Measurements from ENCODE around the gene VAMP7.
"Not testable (repeated sequence)": the region's sequence is repeated elsewhere in the genome, so short reads cannot be mapped to it uniquely, and the experiment has no call there.

VAMP7 gene

DNA sequence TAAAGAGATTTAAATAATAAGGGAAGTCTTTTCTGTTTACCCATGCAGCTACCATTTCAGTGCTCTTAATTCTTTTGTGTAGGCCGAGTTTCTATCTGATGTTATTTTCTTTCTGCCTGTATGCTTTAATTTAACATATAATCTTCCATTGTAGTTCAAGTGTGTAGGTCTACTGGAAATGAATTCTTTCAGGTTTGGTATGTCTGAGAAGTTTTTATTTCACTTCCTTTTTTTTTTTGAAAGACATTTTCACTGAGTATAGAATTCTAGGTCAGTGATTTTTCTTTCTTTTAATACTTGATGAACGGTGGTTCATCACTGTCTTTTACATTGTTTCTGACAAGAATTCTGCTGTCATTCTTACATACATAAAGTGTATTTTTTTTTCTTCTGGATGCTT is 42.1 kb downstream of the VAMP7 start:
- no peak for DNase-seq

DNA sequence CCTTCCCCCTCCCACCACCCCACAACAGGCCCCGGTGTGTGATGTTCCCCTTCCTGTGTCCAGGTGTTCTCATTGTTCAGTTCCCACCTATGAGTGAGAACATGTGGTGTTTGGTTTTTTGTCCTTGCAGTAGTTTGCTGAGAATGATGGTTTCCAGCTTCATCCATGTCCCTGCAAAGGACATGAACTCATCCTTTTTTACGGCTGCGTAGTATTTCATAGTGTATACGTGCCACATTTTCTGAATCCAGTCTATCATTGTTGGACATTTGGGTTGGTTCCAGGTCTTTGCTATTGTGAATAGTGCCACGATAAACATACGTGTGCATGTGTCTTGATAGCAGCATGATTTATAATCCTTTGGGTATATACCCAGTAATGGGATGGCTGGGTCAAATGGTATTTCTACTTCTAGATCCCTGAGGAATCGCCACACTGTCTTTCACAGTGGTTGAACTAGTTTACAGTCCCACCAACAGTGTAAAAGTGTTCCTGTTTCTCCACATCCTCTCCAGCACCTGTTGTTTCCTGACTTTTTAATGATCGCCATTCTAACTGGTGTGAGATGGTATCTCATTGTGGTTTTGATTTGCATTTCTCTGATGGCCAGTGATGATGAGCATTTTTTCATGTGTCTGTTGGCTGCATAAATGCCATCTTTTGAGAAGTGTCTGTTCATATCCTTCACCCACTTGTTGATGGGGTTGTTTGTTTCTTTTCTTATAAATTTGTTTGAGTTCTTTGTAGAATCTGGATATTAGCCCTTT is 49.9 kb downstream of the VAMP7 start:
- not testable (repeated sequence) for DNase-seq

DNA sequence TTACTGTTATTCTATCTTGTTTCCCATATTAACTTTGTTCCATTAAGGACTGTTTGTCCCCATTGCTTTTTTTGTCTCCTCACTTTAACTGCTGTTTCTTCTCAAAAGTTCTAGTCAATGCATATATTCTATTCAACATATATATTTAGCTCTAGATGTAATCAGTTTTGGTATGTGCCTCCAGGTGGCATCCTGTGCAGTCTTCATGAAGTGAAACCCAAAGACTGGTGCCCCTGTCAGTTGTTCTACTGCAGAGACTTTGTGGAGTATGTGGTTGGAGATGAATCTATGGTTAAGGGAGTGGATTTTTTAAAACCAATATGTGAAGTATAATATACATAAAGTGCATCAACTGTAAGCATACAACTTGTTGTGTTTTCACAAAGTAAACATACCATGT is 57.0 kb downstream of the VAMP7 start:
- no peak for DNase-seq

DNA sequence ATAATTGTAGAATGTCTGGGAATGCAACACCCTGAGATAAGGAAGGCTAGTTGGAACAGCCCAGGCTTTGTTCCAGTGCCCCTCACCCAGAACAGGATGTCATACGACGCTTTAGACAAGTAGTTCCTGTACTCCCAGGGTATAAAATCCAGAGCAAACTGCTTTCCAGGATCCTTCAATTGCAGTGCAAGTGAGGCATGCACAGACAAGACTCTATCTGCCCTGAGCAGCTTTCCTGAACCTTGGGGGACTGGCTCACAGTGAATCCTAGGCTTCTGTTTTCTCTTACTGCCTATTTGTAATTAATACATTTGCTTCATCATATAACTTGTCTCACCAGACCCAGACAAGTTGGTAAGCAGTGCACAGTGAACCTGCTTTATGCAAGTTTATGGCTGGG is 68.0 kb downstream of the VAMP7 start:
- DNase-seq, result no peak

DNA sequence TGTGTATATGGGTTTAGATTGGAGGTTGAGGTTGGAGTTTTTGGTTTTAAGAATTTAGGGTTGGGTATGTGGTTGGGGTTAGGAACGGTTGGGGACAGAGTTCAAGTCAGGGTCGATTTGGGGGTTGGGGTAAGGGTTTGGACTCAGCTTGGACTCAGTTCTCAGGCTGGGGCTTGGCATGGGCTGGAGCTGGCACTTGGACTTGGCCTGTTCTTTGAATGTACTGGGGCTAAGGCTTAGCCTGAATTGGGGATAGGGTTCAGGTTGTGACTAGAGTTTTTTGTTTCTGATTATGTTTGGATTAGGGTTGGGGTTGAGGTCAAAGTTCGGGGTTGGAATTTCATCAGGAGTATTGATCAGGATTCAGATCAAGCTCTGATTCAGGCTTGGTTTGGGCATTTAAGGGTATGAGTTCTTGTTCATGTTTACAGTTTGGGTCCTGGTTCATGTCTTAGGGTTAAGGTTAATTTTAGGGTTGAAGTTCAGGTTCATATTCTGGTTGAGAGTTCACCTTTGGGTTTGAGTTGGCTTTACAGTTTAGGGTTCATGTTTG is 70.2 kb downstream of the VAMP7 start:
- DNase-seq, result no peak

DNA sequence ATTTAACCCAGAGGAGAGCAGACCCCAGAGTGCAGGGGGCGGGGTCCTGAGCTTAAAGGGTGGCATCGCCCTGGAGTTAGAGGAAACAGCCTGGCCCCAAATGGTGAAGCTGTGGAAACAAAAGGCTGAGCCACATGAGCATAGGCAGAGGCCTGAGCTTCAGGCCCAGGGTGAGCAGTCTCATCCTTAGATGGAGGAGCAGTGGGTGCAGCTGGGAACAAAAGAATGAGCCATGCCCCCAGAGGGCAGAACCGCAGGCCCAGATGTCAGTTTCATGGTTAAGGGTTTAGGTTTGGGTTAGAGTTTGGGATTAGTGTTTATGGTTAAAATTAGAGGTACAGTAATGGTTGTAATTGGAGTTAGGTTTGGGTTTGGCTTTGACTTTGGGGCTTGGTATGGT is 71.9 kb downstream of the VAMP7 start:
- DNase-seq, result no peak

DNA sequence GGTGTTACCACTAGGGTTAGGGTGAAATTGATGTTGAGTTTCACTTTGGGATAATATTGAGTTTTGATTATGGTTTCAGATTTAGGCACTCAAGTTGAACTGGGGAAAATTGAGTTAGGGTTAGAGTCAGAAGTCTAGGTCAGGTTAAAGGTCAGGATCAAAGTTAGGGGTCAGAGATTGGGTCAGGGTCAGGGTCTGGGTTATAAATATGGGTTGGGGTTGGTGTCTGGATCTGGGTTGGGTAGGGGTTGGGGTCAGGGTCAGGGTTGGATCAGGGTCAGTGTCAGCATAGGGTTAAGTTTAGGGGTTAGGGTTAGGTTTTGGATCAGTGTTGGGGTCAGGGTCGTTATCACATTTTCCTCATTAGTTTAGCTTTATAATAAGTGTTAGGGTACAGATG is 73.6 kb downstream of the VAMP7 start:
- DNase-seq, result no peak

DNA sequence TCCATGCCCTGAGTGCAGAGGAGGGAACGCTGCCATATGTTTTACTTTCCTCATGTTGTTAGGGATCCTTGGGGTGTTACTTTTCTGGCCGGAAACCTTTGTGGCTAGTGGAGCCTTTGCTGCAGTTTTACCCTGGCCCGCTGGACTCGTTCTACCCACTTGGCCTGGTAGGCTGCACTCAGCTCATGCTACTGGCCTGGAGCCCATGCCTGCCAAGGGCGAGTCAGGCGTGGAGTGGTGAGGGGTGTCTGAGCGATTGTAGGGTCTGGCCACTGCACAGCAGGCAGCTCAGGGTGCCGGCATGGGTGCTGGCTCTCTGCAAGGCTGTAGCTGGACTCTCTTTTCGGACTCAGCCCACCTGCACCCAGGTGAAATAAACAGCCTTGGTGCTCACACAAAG is 75.0 kb downstream of the VAMP7 start:
- DNase-seq, result no peak

DNA sequence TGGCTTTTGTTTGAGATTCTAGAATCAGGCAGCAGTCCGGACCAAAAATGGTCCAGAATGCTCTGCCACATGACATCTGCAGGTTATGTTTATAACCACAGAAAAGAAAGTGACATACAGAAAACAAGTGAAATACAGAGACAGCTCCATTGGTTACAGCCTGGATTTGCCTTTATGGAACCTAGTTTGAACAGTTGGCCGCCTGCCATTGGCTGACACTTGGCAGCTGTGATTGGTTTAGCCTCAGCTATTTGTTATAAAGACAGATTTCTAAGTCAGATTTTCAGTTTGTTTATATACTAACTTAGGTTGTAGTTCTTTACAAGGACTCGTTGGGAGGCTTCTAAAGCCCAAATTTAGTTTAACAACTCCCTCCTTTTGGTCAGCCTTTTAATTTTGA is 75.5 kb downstream of the VAMP7 start:
- DNase-seq, result no peak

DNA sequence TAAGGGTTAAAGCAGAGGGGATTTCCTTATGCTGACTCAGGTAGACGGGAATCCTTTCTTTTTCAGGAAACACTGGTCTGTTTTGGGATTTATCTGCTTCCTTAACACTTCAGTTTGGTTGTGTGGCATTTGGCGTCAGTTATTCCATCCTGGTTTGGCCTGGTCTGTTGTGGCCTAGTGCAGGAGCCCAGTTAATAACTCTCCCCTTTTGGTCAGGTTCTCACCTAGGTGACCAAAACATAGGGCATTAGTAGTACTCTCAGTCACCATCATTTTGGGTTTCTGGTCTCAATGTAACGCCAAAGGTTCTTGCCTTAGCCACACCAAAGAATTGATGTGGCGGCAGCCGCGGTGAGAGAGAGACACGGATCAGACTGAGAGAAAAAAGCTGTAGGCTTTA is 76.7 kb downstream of the VAMP7 start:
- DNase-seq, result no peak

DNA sequence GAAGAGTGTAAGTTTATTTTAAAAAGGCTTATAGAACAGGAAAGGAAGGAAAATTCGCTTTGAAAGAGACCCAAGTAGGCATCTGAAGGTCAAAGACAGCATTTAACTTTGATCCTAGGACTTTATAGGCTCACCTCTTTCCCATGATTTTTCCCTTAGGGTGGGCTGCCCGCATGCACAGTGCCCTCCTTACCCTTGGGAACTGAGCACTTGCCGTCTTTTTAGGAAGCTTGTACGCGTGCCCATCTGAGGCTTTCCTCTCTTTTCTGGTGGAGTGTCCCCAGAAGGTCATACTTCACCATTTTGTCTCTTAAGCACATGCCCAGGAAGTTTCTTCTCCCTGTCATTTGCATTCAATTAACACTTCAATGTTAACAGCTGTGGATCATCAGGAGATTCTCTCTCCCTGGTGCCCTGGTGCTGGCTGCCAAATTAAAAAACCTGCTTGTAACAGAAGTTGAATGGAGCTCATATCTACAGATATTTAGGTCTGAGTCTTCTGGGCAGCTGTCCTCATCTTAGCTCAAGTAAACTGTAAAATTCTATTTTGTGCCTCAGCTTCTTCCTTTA is 78.0 kb downstream of the VAMP7 start:
- no peak for DNase-seq

DNA sequence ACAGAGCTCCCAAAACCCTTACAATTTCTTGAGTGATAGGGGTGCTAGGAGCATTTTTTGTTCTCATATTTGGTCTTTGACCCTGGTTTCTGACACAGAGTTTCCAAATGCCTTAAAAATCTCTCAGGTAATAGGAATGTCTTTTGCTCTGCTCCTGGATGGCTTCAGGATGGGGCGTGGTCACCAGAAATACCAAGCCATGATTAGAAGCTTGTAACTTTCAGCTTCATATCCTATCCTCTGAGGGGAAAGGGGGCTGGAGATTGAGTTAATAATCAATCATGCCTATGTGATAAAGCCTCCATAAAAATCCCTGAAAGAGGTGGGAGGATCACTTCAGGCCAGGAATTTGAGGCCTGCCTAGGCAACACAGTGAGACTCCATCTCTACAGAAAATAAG is 81.8 kb downstream of the VAMP7 start:
- no peak for DNase-seq

DNA sequence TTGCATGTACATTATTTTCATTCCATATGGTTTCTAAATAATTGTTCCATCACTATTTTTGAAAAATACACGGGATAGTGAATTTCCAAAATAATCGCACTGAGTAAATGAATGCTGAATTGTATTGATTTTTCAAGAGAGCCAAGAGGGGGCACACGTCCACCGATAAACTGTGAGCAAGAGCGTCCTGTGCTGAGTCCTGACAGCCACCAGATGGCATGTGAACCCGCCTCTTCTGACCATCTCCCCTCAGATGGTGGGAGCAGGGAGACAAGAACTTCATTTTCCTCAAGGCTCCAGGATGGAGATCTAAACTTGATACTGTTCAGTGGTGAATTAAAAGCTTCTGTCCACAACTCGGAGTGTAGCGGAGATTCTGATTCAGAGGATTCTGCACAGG is 85.7 kb downstream of the VAMP7 start:
- DNase-seq, result no peak

DNA sequence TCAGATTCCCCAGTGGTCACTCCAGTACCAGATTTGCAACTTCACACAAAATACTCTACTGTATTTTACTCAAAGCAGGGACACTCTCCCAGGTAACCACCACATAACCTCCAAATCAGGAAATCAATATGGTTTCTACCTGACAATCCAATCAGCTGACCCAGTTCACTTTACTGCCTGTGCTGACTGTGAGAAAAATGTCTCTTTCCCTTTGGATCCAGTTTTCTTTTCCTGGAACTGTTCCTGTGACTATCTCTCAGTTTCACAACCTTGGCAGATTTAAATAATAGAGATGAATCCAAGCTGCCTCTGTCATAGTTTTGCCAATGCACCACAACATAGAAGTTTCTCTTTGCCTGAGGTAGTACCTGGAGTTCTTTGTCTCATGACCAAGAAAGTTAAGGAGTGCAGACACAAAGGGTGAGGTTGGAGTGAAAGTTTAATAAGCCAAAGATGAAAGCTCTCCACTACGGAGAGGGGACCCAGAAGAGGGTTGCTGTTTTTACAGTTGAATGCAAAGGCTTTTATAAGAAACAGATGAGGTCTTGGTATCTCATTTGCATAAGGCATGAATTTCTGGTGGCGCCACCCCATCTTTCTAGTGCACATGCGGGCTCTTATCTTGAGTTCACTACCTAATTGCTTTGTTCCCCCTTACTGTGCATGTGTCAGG is 86.6 kb downstream of the VAMP7 start:
- no peak for DNase-seq

DNA sequence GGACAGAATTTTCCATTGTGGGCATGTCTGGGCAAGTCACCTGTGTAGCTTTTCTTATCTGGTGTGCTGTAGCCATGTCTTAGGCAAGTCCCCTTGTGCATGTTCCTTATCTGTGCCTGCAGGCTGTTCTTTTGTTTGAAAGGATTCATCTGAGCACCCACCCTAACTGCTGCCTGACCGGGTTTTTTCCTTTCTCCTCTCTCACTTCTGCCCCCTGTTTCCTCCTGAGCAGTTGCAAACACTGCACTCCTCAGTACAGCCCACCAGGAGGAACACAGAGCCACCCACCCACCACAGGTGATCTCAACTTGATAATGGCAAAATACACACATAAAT is 87.1 kb downstream of the VAMP7 start:
- DNase-seq, result no peak

DNA sequence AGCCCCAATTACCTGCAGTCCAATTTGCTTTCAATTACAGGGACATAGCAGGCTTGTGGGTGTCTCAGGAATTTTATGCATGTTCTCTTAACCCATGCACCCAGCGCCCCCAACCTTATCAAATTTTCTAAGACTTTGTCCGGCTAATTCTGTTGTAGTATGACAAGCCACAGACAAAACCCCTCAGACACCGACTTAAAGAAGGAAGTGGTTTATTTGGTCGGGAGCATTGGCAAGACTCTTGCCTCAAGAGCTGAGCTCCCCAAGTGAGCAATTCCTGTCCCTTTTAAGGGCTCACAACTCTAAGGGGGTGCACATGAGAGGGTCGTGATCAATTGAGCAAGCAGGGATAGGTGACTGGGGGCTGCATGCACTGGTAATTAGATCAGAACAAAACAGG is 87.6 kb downstream of the VAMP7 start:
- no peak for DNase-seq

DNA sequence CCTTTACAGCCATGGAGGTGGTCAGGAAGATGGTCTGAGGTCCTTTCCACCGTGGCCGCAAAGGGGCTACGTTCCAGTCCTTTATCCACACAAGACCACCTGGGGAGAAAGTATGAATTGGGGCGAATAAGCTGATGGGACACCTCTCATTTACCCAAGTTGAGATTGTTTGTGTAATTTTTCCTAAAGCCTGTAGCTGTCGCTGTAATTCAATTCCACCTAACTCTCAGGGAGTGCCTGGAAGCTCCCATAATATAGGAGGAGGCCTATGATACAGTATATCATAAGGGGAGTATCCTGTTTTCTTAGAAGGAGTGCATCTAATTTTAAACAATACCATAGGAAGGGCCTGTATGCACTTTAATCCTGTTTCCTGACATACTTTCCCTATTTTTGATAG is 90.5 kb downstream of the VAMP7 start:
- not testable (repeated sequence) for DNase-seq

DNA sequence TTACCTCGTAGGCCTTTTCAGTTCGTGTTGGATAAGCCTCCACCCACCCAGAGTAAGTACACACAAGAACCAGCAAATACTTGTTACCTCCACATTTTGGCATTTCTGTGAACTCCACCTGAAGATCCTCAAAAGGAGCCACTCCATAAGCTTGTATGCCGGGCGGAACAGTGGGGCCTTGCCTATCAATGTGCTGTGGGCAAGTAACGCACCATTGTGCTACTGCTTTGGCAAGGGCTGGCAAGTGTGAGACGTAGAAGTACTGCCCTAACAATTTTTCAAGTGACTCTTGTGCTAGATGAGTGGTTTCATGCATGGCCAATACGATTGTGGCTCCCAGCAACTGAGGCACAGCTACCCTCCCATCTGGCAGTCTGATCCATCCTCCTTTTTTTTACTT is 91.1 kb downstream of the VAMP7 start:
- DNase-seq, result not testable (repeated sequence)

DNA sequence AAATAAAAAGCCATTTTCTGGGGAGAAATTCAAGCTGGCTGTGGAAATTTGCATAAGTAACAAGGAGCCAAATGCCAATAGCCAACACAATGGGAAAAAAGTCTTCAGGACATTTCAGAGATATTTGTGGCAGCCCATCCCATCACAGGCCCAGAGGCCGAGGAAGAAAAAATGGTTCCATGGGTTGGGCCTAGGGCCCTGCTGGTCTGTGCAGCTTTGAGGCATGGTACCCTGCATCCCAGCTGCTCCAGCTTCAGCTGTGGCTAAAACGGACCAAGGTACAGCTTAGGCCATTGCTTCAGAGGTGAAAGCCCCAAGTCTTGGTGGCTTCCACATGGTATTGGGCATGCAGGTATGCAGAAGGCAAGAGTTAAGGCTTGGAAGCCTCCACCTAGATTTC is 102.2 kb downstream of the VAMP7 start:
- DNase-seq, result no peak

DNA sequence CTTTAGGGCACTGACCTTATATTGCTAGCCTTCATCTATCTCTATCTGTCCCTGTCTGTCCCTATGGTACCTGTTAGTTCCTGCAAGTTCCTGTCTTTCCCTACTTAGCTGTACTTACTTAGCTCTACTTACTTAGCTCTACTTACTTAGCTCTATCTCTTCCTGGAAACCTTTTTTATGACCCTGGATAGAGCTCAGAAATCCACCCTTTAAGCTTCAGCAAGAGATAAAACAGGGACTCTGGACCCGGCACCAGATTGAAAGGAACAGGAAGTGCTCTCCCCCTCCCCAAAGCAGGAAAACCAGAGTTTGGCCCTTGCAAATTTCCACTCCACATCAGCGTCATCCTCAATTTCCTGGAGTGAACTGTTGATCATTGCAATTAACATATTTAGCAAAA is 104.1 kb downstream of the VAMP7 start:
- DNase-seq, result no peak

DNA sequence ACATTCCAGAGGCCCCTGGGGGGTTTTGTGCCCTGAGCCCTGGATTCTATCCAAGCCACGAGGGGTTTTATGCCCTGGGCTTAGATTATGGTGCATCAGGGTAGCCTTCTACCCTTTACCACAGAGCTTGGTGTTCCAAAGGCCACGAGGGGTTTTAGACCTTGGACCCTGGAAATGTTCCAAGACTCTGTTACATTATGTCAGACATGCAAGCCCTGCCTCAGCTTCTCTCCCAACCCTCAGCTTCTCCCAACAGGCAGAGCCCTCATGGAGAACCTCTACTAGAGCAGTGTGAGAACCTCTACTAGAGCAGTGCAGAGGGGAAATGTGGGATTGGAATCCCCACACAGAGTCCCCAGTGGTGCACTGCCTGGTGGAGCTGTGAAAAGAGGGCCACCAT is 105.8 kb downstream of the VAMP7 start:
- not testable (repeated sequence) for DNase-seq

DNA sequence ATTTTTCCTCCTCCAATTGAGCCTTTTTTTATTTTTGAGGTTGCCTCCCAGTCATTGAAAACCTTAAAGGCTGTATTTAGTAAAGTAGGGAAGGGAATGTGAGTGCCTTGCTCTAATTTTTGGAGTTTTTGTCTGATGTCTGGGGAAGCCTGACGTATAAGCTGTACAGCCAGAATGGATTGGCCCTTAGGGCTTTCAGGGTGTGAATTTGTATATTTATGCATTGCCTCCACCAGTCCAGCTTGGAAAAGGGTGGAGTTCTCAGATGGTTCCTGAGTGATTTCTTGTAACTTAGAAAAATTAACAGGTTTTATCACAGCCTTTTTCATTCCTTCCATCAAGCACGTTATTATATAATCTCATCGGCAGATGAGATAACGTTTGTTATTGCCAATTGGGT is 107.7 kb downstream of the VAMP7 start:
- DNase-seq, result no peak
